RWPE2 (cell line): ENCODE results near the gene CCNG2.
A peak's percentile ranks its signal among the peaks of the same experiment; 100 is the strongest.

ENCODE experiments used
- ATAC-seq: fragments of 200-7000 bp; cut with Tn5 transposase; 3 replicates; pipeline ENCODE4 v1.9.1; 2021; ENCODE audit warnings: low read depth
- DNase-seq: peaks from one replicate; pipeline ENCODE4 v3.0.0-alpha.2; 2020; ENCODE audit warnings: low spot score
- H3K27ac ChIP-seq: fragments of 450-650 bp; 2 replicates; pipeline ENCODE4 v1.5.1; 2017; ENCODE audit warnings: mild to moderate bottlenecking; ENCODE audit not compliant: poor library complexity, severe bottlenecking
- H3K27me3 ChIP-seq: fragments of 250-450 bp; sonication (Bioruptor Pico); 2 replicates; pipeline ENCODE4 v1.5.1; 2021; ENCODE audit warnings: mild to moderate bottlenecking, moderate library complexity; ENCODE audit not compliant: insufficient read depth, poor library complexity, severe bottlenecking
- H3K36me3 ChIP-seq: fragments of 250-450 bp; sonication (Bioruptor Pico); 2 replicates; pipeline ENCODE4 v1.5.1; 2020; ENCODE audit warnings: low read depth, mild to moderate bottlenecking, moderate library complexity
- H3K4me1 ChIP-seq: fragments of 250-450 bp; sonication (Bioruptor Pico); 2 replicates; pipeline ENCODE4 v1.5.1; 2021; ENCODE audit warnings: mild to moderate bottlenecking, moderate library complexity; ENCODE audit not compliant: insufficient read depth, poor library complexity, severe bottlenecking
- H3K4me3 ChIP-seq: fragments of 250-450 bp; sonication (Bioruptor Pico); 2 replicates; pipeline ENCODE4 v1.5.1; 2021; ENCODE audit warnings: mild to moderate bottlenecking, moderate library complexity; ENCODE audit not compliant: severe bottlenecking
- H3K9me3 ChIP-seq: fragments of 250-450 bp; sonication (Bioruptor Pico); 2 replicates; pipeline ENCODE4 v1.5.1; 2021; ENCODE audit warnings: mild to moderate bottlenecking, moderate library complexity; ENCODE audit not compliant: severe bottlenecking
- CTCF ChIP-seq: fragments of 450-650 bp; IDR thresholded peaks from one replicate; pipeline ENCODE4 v1.5.1; 2017; ENCODE audit warnings: mild to moderate bottlenecking, moderate library complexity; ENCODE audit not compliant: poor library complexity, severe bottlenecking

Gene CCNG2

GRCh38 chr4:77167173-77167572 is 10.2 kb downstream of the CCNG2 start:
- Histone ChIP-seq H3K4me3 (no peak overlapping the region), H3K36me3 (peaks cover 80% of the 10 kb centered on the region), H3K9me3 (no peaks in the 10 kb centered on the region), H3K27me3 (no peaks in the 10 kb centered on the region), H3K27ac (no peak overlapping the region), H3K4me1 (peaks cover 8% of the 10 kb centered on the region)
- ATAC-seq: no peak
- no peak for TF ChIP-seq CTCF
- no peak for DNase-seq

- Histone ChIP-seq H3K27ac (no peak overlapping the region), H3K27me3 (no peaks in the 10 kb centered on the region), H3K36me3 (peaks cover 73% of the 10 kb centered on the region), H3K4me3 (no peak overlapping the region), H3K9me3 (no peaks in the 10 kb centered on the region), H3K4me1 (peaks cover 14% of the 10 kb centered on the region)
- no peak for DNase-seq
- TF ChIP-seq CTCF: no peak
- no peak for ATAC-seq
Measured at GRCh38 chr4:77167866-77168265, 10.9 kb downstream of the CCNG2 start.

GRCh38 chr4:77169481-77169880 is 12.5 kb downstream of the CCNG2 start:
- H3K9me3 ChIP-seq: no peaks in the 10 kb centered on the region
- no peaks in the 10 kb centered on the region for H3K27me3 ChIP-seq
- peaks cover 15% of the 10 kb centered on the region for H3K4me1 ChIP-seq
- ATAC-seq (no peak), DNase-seq (no peak)
- no peak for TF ChIP-seq CTCF
- H3K36me3 ChIP-seq: peaks cover 57% of the 10 kb centered on the region
- no peak overlapping the region for H3K4me3 ChIP-seq
- no peak overlapping the region for H3K27ac ChIP-seq

GRCh38 chr4:77170926-77171325 is 13.9 kb downstream of the CCNG2 start:
- ATAC-seq (no peak), DNase-seq (no peak)
- no peak for TF ChIP-seq CTCF
- peaks cover 15% of the 10 kb centered on the region for H3K4me1 ChIP-seq
- no peaks in the 10 kb centered on the region for H3K27me3 ChIP-seq
- no peak overlapping the region for H3K4me3 ChIP-seq
- peaks cover 42% of the 10 kb centered on the region for H3K36me3 ChIP-seq
- peak overlapping the region; percentile 54 for H3K27ac ChIP-seq
- no peaks in the 10 kb centered on the region for H3K9me3 ChIP-seq

- H3K27me3 ChIP-seq: no peaks in the 10 kb centered on the region
- H3K9me3 ChIP-seq: no peaks in the 10 kb centered on the region
- peak overlapping the region; percentile 54 for H3K27ac ChIP-seq
- peaks cover 15% of the 10 kb centered on the region for H3K4me1 ChIP-seq
- ATAC-seq: peak; percentile 84
- H3K4me3 ChIP-seq: no peak overlapping the region
- peaks cover 28% of the 10 kb centered on the region for H3K36me3 ChIP-seq
- no peak for DNase-seq
- no peak for TF ChIP-seq CTCF
Measured at GRCh38 chr4:77172336-77172735, 15.3 kb downstream of the CCNG2 start.
